H1 (cell line): ENCODE measurements around the gene CES4A.

Experiments
- BRCA1 ChIP-seq: IDR thresholded peaks from 2 replicates; pipeline ENCODE4 v1.6.1; 2012; ENCODE audit warnings: low read depth, low read length, improper control_type of control experiment
- CTCF ChIP-seq, 3 experiments: IDR thresholded peaks; 1 replicate in 2 of 3; 2 replicates in 1 of 3; pipeline versions ENCODE4 v1.5.1 to v1.6.1; 2011; ENCODE audit warnings: low read length in 3 of 3, mild to moderate bottlenecking in 3 of 3, inconsistent platforms in 2 of 3, low read depth in 1 of 3, moderate library complexity in 1 of 3; ENCODE audit not compliant: insufficient read depth in 1 of 3; ENCODE audit errors: control extremely low read depth in 1 of 3
- EP300 ChIP-seq, 2 experiments: IDR thresholded peaks; 1 replicate in 1 of 2; 2 replicates in 1 of 2; pipeline ENCODE4 v1.6.1; 2011 to 2012; ENCODE audit warnings: low read depth in 2 of 2, low read length in 2 of 2, mild to moderate bottlenecking in 2 of 2, borderline replicate concordance in 1 of 2, inconsistent platforms in 1 of 2, moderate library complexity in 1 of 2
- EZH2 ChIP-seq: fragments of 200-600 bp; sonication (generic); IDR thresholded peaks from 2 replicates; pipeline ENCODE4 v1.7.1; 2012; ENCODE audit warnings: low read depth, mild to moderate bottlenecking, moderate library complexity, low read length, inconsistent platforms; ENCODE audit not compliant: severe bottlenecking
- HDAC2 ChIP-seq, 2 experiments: fragments of 300-600 bp in 1 of 2; sonication (generic) in 1 of 2; IDR thresholded peaks; 2 replicates each; pipeline ENCODE4 v1.6.1; 2011 to 2012; ENCODE audit warnings: low read depth in 2 of 2, low read length in 2 of 2, mild to moderate bottlenecking in 2 of 2, moderate library complexity in 2 of 2, borderline replicate concordance in 1 of 2, inconsistent platforms in 1 of 2
- POLR2A ChIP-seq, 2 experiments: IDR thresholded peaks; 1 replicate in 1 of 2; 2 replicates in 1 of 2; pipeline ENCODE4 v1.6.1; 2011; ENCODE audit warnings: low read depth in 2 of 2, low read length in 2 of 2, mild to moderate bottlenecking in 2 of 2; ENCODE audit errors: control extremely low read depth in 1 of 2
- POLR2AphosphoS5 ChIP-seq: IDR thresholded peaks from 2 replicates; pipeline ENCODE4 v1.6.1; 2011; ENCODE audit warnings: low read depth, low read length
- TBP ChIP-seq: IDR thresholded peaks from 2 replicates; pipeline ENCODE4 v1.6.1; 2011; ENCODE audit warnings: low read depth, low read length, improper control_type of control experiment

- TF ChIP-seq CTCF (IDR thresholded peaks at IDR 0.05; ENCODE audit: control extremely low read depth in 1 of 3, insufficient read depth in 1 of 3, low read depth in 1 of 3, low read length in 3 of 3) (no peak), EZH2 (no peak), POLR2AphosphoS5 (no peak), EP300 (IDR thresholded peaks at IDR 0.05; ENCODE audit: borderline replicate concordance in 1 of 2, low read depth in 2 of 2, low read length in 2 of 2) (no peak), POLR2A (IDR thresholded peaks at IDR 0.05; ENCODE audit: control extremely low read depth in 1 of 2, low read depth in 2 of 2, low read length in 2 of 2) (no peak), BRCA1 (no peak), HDAC2 (IDR thresholded peaks at IDR 0.05; ENCODE audit: borderline replicate concordance in 1 of 2, low read depth in 2 of 2, low read length in 2 of 2) (no peak), TBP (no peak)
Measured at GRCh38 chr16:67028167-67028695, 39.8 kb downstream of the CES4A start.
